H1 (cell line): Measurements from ENCODE around the gene PGP. TPM values are rescaled to one million over a fixed set of nuclear protein-coding genes. Genes with fewer than 3 reads are reported as not detected.

ENCODE experiments used
- CHD7 ChIP-seq: fragments of 300-600 bp; sonication (generic); IDR thresholded peaks from 2 replicates; pipeline ENCODE4 v1.7.1; 2012; ENCODE audit warnings: low read length, moderate library complexity, mild to moderate bottlenecking, inconsistent platforms; ENCODE audit not compliant: insufficient replicate concordance
- polyA plus RNA-seq, 7 experiments: library from polyadenylated mRNA; depleted of rRNA in 3 of 7; stranded (reverse) in 5 of 7; unstranded in 2 of 7; fragments of >200 nt in 5 of 7; fragments of 200-250 nt in 2 of 7; gene quantifications; 1 replicate in 5 of 7; 2 replicates in 1 of 7; 4 replicates in 1 of 7; pipeline versions ENCODE4 v1.2.1 to v1.2.3, GENCODE V29; 2011 to 2013; ENCODE audit warnings: missing spikeins in 2 of 7, mixed read lengths in 2 of 7
- total RNA-seq: library from RNA; stranded (reverse); fragmentation: NEBNext Ultra II Directional; extraction: Animal tissue kit (Norgen Biotek cat#: 25700); gene quantifications from 2 replicates; pipeline ENCODE4 v1.2.1, GENCODE V29; 2021

PGP gene
- total and polyA plus RNA-seq, 2 of the 8 experiments (the other 6 are each of a cell fraction or from before 2014, with no cell fraction given), result 30.9 to 55.9 TPM

GRCh38 chr16:2197765-2198164 lies 16.9 kb downstream of the PGP start (continued):
- no peak for TF ChIP-seq CHD7
- TF ChIP-seq, all 59 proteins: peak for 1
